Umbilical cord (tissue), 2 donors: ENCODE measurements around the gene BABAM2. TPM values are rescaled to one million over a fixed set of nuclear protein-coding genes. Genes with fewer than 3 reads are reported as not detected.
A peak's percentile ranks its signal among the peaks of the same experiment; 100 is the strongest.
"Not testable (repeated sequence)": the region's sequence is repeated elsewhere in the genome, so short reads cannot be mapped to it uniquely, and the experiment has no call there.

Experiments used
- DNase-seq: peaks from one replicate; pipeline ENCODE4 v3.0.0-alpha.2; 2015; ENCODE audit warnings: low spot score
- total RNA-seq: library from RNA; depleted of rRNA; stranded (reverse); fragments of >200 nt; gene quantifications from one replicate; pipeline ENCODE4 v1.2.3, GENCODE V29; 2014; ENCODE audit warnings: low replicate concordance; ENCODE audit not compliant: insufficient read depth

Gene BABAM2
- total RNA-seq, 1 donor from 2014 or later = 38.5 TPM

DNA sequence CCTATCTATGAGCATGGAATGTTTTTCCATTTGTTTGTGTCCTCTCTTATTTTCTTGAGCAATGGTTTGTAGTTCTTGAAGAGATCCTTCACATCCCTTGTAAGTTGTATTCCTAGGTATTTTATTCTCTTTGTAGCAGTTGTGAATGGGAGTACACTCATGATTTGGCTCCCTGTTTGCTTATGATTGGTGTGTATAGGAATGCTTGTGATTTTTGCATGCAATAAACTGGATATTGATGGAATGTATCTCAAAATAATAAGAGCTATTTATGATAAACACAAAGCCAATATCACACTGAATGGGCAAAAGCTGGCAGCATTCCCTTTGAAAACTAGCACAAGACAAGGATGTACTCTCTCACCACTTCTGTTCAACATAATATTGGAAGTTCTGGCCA is 223.2 kb downstream of the BABAM2 start:
- DNase-seq = not testable (repeated sequence)

GRCh38 chr2:28117104-28117596 is 226.6 kb downstream of the BABAM2 start:
- DNase-seq = no peak

GRCh38 chr2:28119631-28120030 is 229.1 kb downstream of the BABAM2 start:
- DNase-seq = no peak

- no peak for DNase-seq
Measured at GRCh38 chr2:28128281-28128950, 237.9 kb downstream of the BABAM2 start.

- peak; percentile 76 for DNase-seq
Measured at GRCh38 chr2:28129955-28130695, 239.6 kb downstream of the BABAM2 start.

- DNase-seq = no peak
Measured at GRCh38 chr2:28133778-28134177, 243.2 kb downstream of the BABAM2 start.

GRCh38 chr2:28134262-28134812 is 243.8 kb downstream of the BABAM2 start:
- peak; percentile 52 for DNase-seq

DNA sequence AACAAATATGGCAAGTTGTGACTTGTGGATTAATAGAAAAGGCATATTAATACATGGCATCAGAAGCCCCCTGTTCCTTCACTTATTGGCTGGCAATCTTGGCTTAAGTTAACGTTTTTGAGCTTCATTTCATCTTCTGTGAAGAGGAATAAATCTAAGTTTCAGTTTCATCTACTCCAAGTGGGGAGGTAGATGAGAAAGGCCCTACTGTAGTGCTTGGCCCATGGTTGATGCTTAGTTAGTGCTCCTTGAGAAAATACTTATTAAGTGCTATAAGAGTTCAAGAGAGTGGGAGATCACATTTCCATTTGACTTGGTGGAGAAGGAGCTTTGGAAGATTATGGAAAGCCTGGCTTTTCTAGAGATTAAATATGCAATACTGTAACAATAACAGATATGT is 244.3 kb downstream of the BABAM2 start:
- DNase-seq = no peak

DNA sequence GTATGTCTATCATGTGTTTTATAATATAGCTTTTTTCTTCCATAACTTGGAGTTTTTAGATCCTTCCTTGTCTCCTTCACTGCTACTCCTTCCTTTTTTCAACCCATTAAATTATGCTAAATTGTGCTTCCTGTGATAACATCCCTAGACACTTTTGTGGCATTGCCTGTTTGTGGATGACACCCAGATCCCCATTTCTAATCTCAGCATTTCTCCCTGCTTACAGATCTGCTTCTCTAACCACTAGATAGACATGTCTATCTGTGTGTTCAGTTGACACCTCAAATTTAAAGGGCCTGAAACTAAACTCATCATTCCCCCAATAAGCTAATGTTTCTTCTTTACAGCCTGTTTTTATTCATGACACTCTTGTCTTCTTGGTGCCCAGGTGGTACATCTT is 244.8 kb downstream of the BABAM2 start:
- DNase-seq = no peak

GRCh38 chr2:28135799-28136198 is 245.3 kb downstream of the BABAM2 start:
- DNase-seq = no peak

GRCh38 chr2:28136556-28136955 is 246.0 kb downstream of the BABAM2 start:
- DNase-seq = peak; percentile 66

DNA sequence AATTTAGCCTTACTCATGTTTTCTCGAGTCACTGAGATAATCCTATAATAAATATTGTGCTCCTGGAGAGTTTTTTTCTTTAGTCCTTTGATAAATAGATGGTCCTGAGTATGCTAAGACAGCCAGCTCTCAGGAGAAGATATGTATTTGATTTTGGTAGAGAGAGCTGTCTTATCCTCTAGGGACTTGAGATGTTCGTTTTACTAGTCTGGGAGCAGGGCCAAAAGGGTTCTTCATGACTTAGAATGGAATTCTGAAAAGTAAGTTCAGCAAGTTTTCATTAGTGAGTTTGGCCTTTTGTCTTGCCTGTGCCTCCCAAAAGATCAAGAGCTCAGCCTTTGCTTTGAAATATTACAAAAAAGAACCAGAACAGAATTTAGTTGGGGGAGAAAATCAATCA is 246.7 kb downstream of the BABAM2 start:
- peak; percentile 99 for DNase-seq

DNA sequence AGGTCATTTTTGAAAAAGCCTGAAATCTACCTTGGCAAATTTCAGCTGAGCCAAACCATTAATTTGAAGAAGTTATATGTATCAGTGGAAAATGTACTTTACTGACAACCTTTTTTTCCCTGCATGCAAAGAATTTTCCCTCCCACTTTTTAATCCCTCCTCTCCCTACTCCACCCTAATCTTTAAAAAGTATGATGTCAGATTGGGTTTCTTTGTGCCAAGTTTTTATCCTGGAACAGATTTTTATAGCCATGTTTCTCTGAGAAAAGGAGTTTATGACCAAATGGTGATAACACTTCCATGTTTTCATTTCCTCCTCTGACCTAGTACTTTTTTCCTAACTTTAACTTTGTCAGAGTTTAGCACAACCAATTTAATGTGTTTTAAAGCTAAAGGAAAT is 251.9 kb downstream of the BABAM2 start:
- peak; percentile 87 for DNase-seq

- DNase-seq = no peak
Measured at GRCh38 chr2:28148000-28148399, 257.5 kb downstream of the BABAM2 start.

- DNase-seq = no peak
Measured at GRCh38 chr2:28148566-28148965, 258.0 kb downstream of the BABAM2 start.

DNA sequence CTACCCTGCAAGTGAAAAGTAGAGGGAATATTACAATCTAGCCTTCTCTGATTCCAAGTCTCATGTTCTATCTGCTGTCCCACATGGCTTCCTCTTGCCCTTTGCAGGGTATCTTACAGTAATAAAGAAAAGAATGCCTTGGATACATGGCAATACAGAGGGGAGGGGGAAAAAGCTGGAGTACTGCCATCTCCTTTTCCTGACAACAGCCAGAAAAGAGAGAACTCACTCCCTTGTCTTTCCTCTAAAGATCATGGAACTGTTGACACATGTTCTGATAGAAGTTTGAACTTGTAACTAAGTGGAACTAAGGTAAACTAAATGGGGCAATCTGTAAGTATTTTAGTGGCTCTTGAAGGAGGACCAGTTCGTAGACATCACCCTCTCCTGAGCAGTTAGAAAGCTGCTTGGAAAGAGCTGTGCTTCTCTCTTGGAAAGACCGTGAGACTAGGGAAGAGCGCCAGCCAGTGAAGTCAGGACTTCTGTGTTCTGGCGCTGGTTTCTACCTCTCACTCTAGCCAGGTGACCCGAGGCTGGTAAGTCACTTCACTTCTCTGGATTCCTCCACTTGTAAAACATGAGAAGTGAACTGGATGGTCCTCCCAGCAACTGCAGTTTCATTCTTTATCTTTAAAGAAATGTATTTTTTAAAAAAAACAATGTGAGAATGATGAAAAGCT is 259.8 kb downstream of the BABAM2 start:
- peak; percentile 44 for DNase-seq

DNA sequence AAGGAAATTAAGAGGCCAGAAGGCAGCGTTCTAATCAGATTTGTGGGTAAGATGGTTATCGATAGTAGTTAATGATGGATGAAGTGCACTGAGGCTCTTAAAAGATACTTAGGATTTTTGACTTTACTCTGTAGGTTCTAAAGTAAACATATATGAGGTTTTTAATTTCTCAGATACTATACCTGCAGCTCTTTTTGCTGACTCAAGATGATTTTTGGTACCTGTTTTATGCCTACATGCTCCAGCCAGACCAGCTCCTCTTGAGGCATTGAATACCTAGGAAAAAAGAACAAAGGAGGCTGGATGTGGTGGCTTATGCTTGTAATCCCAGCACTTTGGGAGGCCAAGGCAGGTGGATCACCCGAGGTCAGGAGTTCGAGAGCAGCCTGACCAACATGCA is 260.5 kb downstream of the BABAM2 start:
- DNase-seq = no peak

GRCh38 chr2:28152585-28153280 is 262.2 kb downstream of the BABAM2 start:
- no peak for DNase-seq

DNA sequence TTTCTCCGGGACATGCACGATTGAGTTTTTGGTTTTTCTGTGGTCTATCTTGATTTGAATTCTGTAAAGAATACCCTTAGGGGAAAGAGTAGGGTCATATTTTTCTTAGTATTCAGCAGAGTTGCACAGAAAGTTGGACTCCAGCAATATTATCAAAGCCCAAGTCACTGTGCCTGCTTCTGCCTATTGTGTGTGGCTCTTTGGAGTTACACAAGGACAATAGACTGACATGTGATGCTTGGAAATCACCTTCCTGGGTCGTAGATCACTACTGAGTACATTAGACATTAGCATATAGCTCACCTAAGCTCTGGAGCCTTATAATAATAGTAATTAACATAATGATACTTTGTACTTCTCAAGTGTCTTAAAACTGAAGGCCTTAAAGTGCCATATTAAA is 263.3 kb downstream of the BABAM2 start:
- DNase-seq = no peak

DNA sequence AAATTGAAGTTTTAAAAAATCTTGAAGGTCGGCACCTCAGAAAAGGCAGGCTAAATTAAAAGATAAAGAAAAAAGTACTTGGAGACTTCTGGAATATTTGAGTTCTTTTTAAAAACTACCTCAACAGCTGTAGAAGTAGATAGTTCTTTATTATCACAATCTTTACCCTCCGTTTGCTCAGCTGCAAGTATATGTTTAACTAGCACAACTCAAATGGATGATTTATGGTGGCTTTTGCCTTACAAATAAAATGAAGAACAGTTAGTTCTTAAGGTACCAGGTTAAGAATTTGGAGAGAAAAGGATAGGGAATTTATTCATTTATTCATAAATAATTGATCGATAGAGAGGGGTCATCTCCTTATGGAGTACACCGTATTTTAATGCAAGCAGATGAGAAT is 264.6 kb downstream of the BABAM2 start:
- no peak for DNase-seq

- DNase-seq = no peak
Measured at GRCh38 chr2:28155627-28156026, 265.1 kb downstream of the BABAM2 start.

DNA sequence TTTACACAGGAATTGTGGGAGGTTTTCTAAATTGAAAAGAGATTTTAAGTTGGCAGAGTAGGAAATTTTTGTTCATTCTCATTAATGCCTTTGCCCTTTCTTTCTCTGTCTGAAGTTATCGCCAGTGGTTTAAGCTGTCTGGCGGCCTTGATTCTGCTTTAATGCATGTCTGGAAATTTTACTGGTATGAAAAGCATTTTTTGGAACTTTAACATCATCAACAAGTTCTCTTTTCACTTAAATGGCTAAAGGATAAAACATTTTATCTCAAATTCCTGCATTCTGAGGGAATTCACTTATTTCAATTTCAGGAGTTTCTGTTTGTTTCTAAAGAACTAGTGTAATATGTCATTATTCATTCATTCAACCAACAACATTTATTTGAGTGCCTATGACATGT is 268.3 kb downstream of the BABAM2 start:
- DNase-seq = peak; percentile 86
